NT2/D1 (cell line): ENCODE measurements around the gene TEX19.

ENCODE experiments used
- YY1 ChIP-seq: IDR thresholded peaks from 2 replicates; pipeline ENCODE4 v1.6.1; 2011; ENCODE audit not compliant: insufficient read length, insufficient read depth
- ZNF274 ChIP-seq: IDR thresholded peaks from 2 replicates; pipeline ENCODE4 v1.6.1; 2011; ENCODE audit warnings: mild to moderate bottlenecking, low read depth, low read length

GRCh38 chr17:82353484-82353883 is 5.6 kb upstream of the TEX19 start:
- TF ChIP-seq YY1 (no peak), ZNF274 (no peak)
